ENCODE results near the gene ERAL1.

Gene ERAL1

GRCh38 chr17:28878158-28878910 lies 23.5 kb downstream of the ERAL1 start:
- TF ChIP-seq MAX (IDR thresholded peaks at IDR 0.05; ENCODE audit: low read depth, low read length): no peak
- TF ChIP-seq CTCF (IDR thresholded peaks at IDR 0.05; ENCODE audit: low read depth, low read length): no peak
- no peak for TF ChIP-seq POLR2A (IDR thresholded peaks at IDR 0.05; ENCODE audit: extremely low read depth, insufficient read length)
- no peak for TF ChIP-seq MYC (IDR thresholded peaks at IDR 0.05; ENCODE audit: low read depth, low read length)
- no peak overlapping the region for H3K4me3 ChIP-seq (ENCODE audit: low read depth, low read length)
- DNase-seq (ENCODE audit: low read depth): no peak

GRCh38 chr17:28878981-28879380 lies 24.2 kb downstream of the ERAL1 start:
- peak; percentile 31 for DNase-seq (ENCODE audit: low read depth)
- H3K4me3 ChIP-seq (ENCODE audit: low read depth, low read length): no peak overlapping the region
- TF ChIP-seq MAX (IDR thresholded peaks at IDR 0.05; ENCODE audit: low read depth, low read length) (no peak), CTCF (IDR thresholded peaks at IDR 0.05; ENCODE audit: low read depth, low read length) (no peak), MYC (IDR thresholded peaks at IDR 0.05; ENCODE audit: low read depth, low read length) (no peak), POLR2A (IDR thresholded peaks at IDR 0.05; ENCODE audit: extremely low read depth, insufficient read length) (no peak)

- no peak for DNase-seq (ENCODE audit: low read depth)
- TF ChIP-seq MAX (IDR thresholded peaks at IDR 0.05; ENCODE audit: low read depth, low read length): no peak
- TF ChIP-seq CTCF (IDR thresholded peaks at IDR 0.05; ENCODE audit: low read depth, low read length): no peak
- no peak for TF ChIP-seq POLR2A (IDR thresholded peaks at IDR 0.05; ENCODE audit: extremely low read depth, insufficient read length)
- no peak for TF ChIP-seq MYC (IDR thresholded peaks at IDR 0.05; ENCODE audit: low read depth, low read length)
- H3K4me3 ChIP-seq (ENCODE audit: low read depth, low read length): no peak overlapping the region
Observed at GRCh38 chr17:28879886-28880571, 25.2 kb downstream of the ERAL1 start.

- TF ChIP-seq MYC (IDR thresholded peaks at IDR 0.05; ENCODE audit: low read depth, low read length): no peak
- no peak for DNase-seq (ENCODE audit: low read depth)
- H3K4me3 ChIP-seq (ENCODE audit: low read depth, low read length): no peak overlapping the region
Observed at GRCh38 chr17:28880572-28880945, 25.7 kb downstream of the ERAL1 start.

GRCh38 chr17:28881533-28882056 lies 26.8 kb downstream of the ERAL1 start:
- H3K4me3 ChIP-seq (ENCODE audit: low read depth, low read length): no peak overlapping the region
- TF ChIP-seq MYC (IDR thresholded peaks at IDR 0.05; ENCODE audit: low read depth, low read length) (no peak), MAX (IDR thresholded peaks at IDR 0.05; ENCODE audit: low read depth, low read length) (no peak), CTCF (IDR thresholded peaks at IDR 0.05; ENCODE audit: low read depth, low read length) (no peak), POLR2A (IDR thresholded peaks at IDR 0.05; ENCODE audit: extremely low read depth, insufficient read length) (no peak)
- DNase-seq (ENCODE audit: low read depth): no peak

- TF ChIP-seq MYC (IDR thresholded peaks at IDR 0.05; ENCODE audit: low read depth, low read length) (no peak), CTCF (IDR thresholded peaks at IDR 0.05; ENCODE audit: low read depth, low read length) (no peak), MAX (IDR thresholded peaks at IDR 0.05; ENCODE audit: low read depth, low read length) (no peak), POLR2A (IDR thresholded peaks at IDR 0.05; ENCODE audit: extremely low read depth, insufficient read length) (no peak)
- no peak for DNase-seq (ENCODE audit: low read depth)
Observed at GRCh38 chr17:28882154-28882895, 27.5 kb downstream of the ERAL1 start.

More at GRCh38 chr17:28882154-28882895, 27.5 kb downstream of the ERAL1 start:
- H3K4me3 ChIP-seq (ENCODE audit: low read depth, low read length): no peak overlapping the region

All from NB4 (cell line).